Nephron (organoid): ENCODE measurements around the gene MDM1.
A peak's percentile ranks its signal among the peaks of the same experiment; 100 is the strongest.

Experiments
- H3K27ac Mint-ChIP-seq, 3 experiments: 2 replicates each; pipeline ENCODE4 v1.8.0; 2020; ENCODE audit warnings: mixed read lengths in 3 of 3, mild to moderate bottlenecking in 2 of 3, moderate library complexity in 1 of 3
- H3K27me3 Mint-ChIP-seq: 2 replicates; pipeline ENCODE4 v1.8.0; 2021; ENCODE audit warnings: low read depth, mild to moderate bottlenecking, moderate library complexity, mixed read lengths
- H3K36me3 Mint-ChIP-seq: 2 replicates; pipeline ENCODE4 v1.8.0; 2020; ENCODE audit warnings: low read depth, mixed read lengths
- H3K4me1 Mint-ChIP-seq: 2 replicates; pipeline ENCODE4 v1.8.0; 2020; ENCODE audit warnings: mixed read lengths
- H3K4me3 Mint-ChIP-seq, 3 experiments: 2 replicates each; pipeline ENCODE4 v1.8.0; 2020; ENCODE audit warnings: mild to moderate bottlenecking in 3 of 3, mixed read lengths in 3 of 3, moderate library complexity in 2 of 3
- H3K9me3 Mint-ChIP-seq: 2 replicates; pipeline ENCODE4 v1.8.0; 2020; ENCODE audit warnings: mixed read lengths
- TF ChIP-seq, protein P1 (sequence below), 3 experiments: fragments of 200-600 bp; sonication (generic); IDR thresholded peaks; one replicate each; pipeline ENCODE4 v1.5.0; 2021; ENCODE audit warnings: antibody characterized with exemption in 3 of 3; ENCODE audit not compliant: unreplicated experiment in 3 of 3

The MDM1 gene

DNA sequence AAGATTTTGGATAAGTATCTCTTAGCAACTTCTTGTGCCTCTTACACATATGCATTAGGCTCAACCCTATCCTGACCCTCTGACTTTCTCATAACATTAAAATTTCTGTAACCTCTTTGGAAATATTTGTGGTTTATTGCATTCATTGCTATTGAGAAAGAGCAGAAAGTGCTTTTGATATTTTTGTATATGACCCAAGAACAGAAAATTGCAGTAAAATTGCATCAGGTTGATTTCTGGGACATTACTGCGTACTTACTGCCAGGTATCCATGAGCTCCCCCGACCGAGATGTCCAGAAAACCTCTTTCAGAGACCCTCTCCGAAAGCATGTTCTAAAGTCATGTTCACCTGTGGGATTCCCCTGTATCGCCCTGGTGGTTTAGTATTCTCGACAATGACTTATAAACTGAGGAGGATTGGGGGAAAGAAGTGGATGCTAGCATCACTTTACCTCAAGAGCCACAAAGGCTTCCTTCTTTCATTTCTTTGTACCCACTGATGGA, 64.2 kb downstream of the MDM1 start:
- H3K27me3 Mint-ChIP-seq: no peaks in the 10 kb centered on the region
- TF ChIP-seq, protein P1, sequence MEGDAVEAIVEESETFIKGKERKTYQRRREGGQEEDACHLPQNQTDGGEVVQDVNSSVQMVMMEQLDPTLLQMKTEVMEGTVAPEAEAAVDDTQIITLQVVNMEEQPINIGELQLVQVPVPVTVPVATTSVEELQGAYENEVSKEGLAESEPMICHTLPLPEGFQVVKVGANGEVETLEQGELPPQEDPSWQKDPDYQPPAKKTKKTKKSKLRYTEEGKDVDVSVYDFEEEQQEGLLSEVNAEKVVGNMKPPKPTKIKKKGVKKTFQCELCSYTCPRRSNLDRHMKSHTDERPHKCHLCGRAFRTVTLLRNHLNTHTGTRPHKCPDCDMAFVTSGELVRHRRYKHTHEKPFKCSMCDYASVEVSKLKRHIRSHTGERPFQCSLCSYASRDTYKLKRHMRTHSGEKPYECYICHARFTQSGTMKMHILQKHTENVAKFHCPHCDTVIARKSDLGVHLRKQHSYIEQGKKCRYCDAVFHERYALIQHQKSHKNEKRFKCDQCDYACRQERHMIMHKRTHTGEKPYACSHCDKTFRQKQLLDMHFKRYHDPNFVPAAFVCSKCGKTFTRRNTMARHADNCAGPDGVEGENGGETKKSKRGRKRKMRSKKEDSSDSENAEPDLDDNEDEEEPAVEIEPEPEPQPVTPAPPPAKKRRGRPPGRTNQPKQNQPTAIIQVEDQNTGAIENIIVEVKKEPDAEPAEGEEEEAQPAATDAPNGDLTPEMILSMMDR (IDR thresholded peaks at IDR 0.05; ENCODE audit: unreplicated experiment in 3 of 3): no peak
- no peak overlapping the region for H3K4me3 Mint-ChIP-seq
- no peaks in the 10 kb centered on the region for H3K36me3 Mint-ChIP-seq
- H3K9me3 Mint-ChIP-seq: no peaks in the 10 kb centered on the region
- H3K27ac Mint-ChIP-seq: no peak overlapping the region
- H3K4me1 Mint-ChIP-seq: peaks cover 33% of the 10 kb centered on the region

DNA sequence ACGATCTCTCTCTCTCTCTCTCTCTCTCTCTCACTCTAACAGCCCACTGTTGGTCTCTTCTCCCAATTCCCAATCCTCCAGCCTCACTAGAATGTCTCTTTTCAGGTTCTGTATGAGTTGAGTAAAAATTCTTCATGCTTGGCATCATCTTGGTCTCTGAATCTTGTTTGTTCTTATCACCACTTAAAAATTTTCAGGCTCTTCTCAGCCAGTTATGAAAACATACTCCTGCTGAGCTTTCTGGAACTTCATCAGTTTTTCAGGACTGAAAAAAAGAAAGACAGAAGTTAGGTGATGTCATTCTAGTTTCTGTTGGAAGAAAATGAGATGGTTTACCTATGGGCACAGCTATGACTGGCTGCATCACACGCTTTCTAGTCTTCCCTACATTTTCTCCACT, 67.3 kb downstream of the MDM1 start:
- H3K9me3 Mint-ChIP-seq: no peaks in the 10 kb centered on the region
- no peaks in the 10 kb centered on the region for H3K27me3 Mint-ChIP-seq
- H3K4me3 Mint-ChIP-seq: no peak overlapping the region
- H3K4me1 Mint-ChIP-seq: peaks cover 26% of the 10 kb centered on the region
- no peaks in the 10 kb centered on the region for H3K36me3 Mint-ChIP-seq
- peak overlapping the region in 2 of 3 experiments; percentile 58 to 67 for H3K27ac Mint-ChIP-seq
- TF ChIP-seq, protein P1 (IDR thresholded peaks at IDR 0.05; ENCODE audit: unreplicated experiment in 3 of 3): no peak

DNA sequence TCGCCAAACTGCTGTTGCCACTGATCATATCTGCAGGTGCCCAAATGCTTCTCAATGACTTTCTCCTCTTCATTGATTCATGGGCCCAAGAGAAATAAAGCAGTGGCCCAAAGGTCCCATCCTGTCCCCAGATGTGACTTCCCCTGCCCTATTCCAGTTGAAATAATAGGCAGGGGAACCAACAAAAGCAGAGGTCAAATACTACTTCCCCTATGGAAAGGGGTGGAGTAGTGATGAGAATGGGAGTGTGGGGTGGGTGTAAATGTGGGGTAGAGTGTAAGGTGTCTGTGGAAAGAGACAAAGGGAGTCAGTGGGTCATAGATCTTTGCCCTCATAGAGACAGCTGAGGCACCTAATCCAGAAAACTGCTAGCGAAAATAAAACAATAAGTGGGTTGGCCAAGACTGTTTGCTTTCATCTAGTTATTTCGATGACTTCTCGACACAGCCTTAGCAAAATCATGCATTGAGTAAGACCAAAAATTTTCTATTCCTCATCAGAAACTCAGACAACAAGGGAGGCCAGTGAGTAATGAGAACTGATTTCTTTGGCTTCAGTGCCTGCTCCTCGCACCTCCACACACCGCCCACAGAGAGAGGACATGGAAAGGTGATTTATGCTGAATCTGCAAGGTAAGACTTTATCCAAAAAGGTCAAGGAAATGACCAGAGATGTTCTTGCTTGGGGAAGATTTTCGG, 67.9 kb downstream of the MDM1 start:
- Mint-ChIP-seq H3K36me3 (no peaks in the 10 kb centered on the region), H3K27me3 (no peaks in the 10 kb centered on the region), H3K4me3 (no peak overlapping the region), H3K27ac (peak overlapping the region in 2 of 3 experiments; percentile 58 to 67), H3K4me1 (peaks cover 21% of the 10 kb centered on the region), H3K9me3 (no peaks in the 10 kb centered on the region)
- TF ChIP-seq, protein P1 (IDR thresholded peaks at IDR 0.05; ENCODE audit: unreplicated experiment in 3 of 3): no peak

DNA sequence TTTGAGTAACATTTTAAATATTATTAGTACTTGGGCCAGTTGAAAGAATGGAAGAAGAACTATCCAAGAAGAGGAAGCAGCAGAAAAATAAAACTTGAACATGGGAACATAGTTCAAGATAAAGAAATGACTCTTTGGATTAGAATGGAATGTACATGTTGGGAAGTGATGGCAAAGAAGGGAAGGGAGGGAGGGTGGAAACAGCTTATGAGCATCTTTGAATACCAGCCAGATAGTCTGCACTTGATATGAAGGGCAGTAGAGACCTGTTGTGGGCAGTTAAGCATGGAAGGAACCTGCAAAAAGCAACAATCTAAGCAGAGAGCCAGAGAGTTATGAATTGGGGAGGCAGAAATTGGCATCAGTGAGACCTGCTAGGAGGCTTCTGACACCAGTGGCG, 68.8 kb downstream of the MDM1 start:
- no peaks in the 10 kb centered on the region for H3K27me3 Mint-ChIP-seq
- peaks cover 11% of the 10 kb centered on the region for H3K4me1 Mint-ChIP-seq
- no peaks in the 10 kb centered on the region for H3K9me3 Mint-ChIP-seq

DNA sequence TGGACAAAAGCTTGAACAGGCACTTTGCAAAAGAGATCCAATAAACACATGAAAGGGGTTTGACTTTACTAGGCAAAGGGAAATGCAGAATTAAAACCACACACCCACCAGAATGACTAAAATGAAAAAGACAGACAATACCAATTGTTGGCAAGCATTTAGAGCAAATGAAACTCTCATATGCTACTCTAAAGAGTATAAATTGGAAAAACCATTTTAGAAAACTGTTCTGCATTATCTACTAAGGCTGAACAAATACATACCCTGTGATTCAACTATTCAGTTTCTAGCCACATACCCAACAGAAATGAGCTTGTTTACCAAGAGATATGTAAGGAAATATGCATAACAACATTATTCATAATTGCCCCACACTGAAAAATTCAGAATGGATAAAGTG, 70.3 kb downstream of the MDM1 start:
- Mint-ChIP-seq H3K4me1 (peaks cover 10% of the 10 kb centered on the region), H3K9me3 (no peaks in the 10 kb centered on the region), H3K27ac (no peak overlapping the region), H3K4me3 (no peak overlapping the region), H3K27me3 (no peaks in the 10 kb centered on the region), H3K36me3 (no peaks in the 10 kb centered on the region)
- TF ChIP-seq, protein P1 (IDR thresholded peaks at IDR 0.05; ENCODE audit: unreplicated experiment in 3 of 3): no peak

More for the DNA sequence above, 68.8 kb downstream of the MDM1 start:
- no peaks in the 10 kb centered on the region for H3K36me3 Mint-ChIP-seq
- H3K4me3 Mint-ChIP-seq: no peak overlapping the region
- H3K27ac Mint-ChIP-seq: no peak overlapping the region
- TF ChIP-seq, protein P1 (IDR thresholded peaks at IDR 0.05; ENCODE audit: unreplicated experiment in 3 of 3): no peak

DNA sequence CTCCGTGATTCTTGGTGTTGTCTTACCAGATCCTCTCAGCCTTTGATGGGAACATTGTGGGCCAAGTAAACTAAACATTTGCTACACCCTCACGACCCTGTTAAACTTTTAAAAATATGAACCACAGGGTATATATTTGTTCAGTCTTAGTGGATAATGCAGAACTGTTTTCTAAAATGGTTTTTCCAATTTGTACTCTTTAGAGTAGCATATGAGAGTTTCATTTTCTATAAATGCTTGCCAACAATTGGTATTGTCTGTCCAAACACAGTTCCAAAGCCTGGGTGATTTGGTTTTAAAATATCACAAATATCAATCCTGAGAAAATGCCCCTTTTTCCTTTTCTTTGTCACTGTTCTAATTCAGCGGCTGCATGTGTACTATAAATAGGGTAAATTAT, 72.0 kb downstream of the MDM1 start:
- no peaks in the 10 kb centered on the region for H3K27me3 Mint-ChIP-seq
- TF ChIP-seq, protein P1 (IDR thresholded peaks at IDR 0.05; ENCODE audit: unreplicated experiment in 3 of 3): no peak
- no peaks in the 10 kb centered on the region for H3K36me3 Mint-ChIP-seq
- H3K4me3 Mint-ChIP-seq: no peak overlapping the region
- H3K9me3 Mint-ChIP-seq: no peaks in the 10 kb centered on the region
- no peak overlapping the region for H3K27ac Mint-ChIP-seq
- peaks cover 6% of the 10 kb centered on the region for H3K4me1 Mint-ChIP-seq
